ENCODE data around the gene TYMP. TPM values are rescaled to one million over a fixed set of nuclear protein-coding genes. Genes with fewer than 3 reads are reported as not detected.

The TYMP gene
- total and polyA plus RNA-seq, 10 of the 15 experiments (the other 5 are each of a cell fraction or from before 2014, with no cell fraction given): 0.42 to 57.8 (median 24.6) TPM

GRCh38 chr22:50542416-50542927, 12.7 kb upstream of the TYMP start (continued):
- TF ChIP-seq GATAD2B (conservative IDR thresholded peaks at IDR 0.05; ENCODE audit: low read depth): peak; percentile 69
- no peak for TF ChIP-seq NRF1 (conservative IDR thresholded peaks at IDR 0.05; ENCODE audit: low read depth, low read length)
- TF ChIP-seq MXI1 (IDR thresholded peaks at IDR 0.05; ENCODE audit: low read depth, low read length): no peak
- TF ChIP-seq ZNF274 (IDR thresholded peaks at IDR 0.05; ENCODE audit: insufficient read depth, insufficient read length): no peak
- peak; percentile 70 for TF ChIP-seq SMAD1 (IDR thresholded peaks at IDR 0.05; ENCODE audit: low read depth, partially characterized antibody)
- TF ChIP-seq SPI1 (IDR thresholded peaks at IDR 0.05; ENCODE audit: borderline replicate concordance, insufficient read depth, low read depth, low read length): peak; percentile 69; the same call in 1 of the 2 replicates
- TF ChIP-seq, protein P1, sequence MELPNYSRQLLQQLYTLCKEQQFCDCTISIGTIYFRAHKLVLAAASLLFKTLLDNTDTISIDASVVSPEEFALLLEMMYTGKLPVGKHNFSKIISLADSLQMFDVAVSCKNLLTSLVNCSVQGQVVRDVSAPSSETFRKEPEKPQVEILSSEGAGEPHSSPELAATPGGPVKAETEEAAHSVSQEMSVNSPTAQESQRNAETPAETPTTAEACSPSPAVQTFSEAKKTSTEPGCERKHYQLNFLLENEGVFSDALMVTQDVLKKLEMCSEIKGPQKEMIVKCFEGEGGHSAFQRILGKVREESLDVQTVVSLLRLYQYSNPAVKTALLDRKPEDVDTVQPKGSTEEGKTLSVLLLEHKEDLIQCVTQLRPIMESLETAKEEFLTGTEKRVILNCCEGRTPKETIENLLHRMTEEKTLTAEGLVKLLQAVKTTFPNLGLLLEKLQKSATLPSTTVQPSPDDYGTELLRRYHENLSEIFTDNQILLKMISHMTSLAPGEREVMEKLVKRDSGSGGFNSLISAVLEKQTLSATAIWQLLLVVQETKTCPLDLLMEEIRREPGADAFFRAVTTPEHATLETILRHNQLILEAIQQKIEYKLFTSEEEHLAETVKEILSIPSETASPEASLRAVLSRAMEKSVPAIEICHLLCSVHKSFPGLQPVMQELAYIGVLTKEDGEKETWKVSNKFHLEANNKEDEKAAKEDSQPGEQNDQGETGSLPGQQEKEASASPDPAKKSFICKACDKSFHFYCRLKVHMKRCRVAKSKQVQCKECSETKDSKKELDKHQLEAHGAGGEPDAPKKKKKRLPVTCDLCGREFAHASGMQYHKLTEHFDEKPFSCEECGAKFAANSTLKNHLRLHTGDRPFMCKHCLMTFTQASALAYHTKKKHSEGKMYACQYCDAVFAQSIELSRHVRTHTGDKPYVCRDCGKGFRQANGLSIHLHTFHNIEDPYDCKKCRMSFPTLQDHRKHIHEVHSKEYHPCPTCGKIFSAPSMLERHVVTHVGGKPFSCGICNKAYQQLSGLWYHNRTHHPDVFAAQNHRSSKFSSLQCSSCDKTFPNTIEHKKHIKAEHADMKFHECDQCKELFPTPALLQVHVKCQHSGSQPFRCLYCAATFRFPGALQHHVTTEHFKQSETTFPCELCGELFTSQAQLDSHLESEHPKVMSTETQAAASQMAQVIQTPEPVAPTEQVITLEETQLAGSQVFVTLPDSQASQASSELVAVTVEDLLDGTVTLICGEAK (IDR thresholded peaks at IDR 0.05; ENCODE audit: borderline replicate concordance): no peak
- no peak for TF ChIP-seq NR2C2 (IDR thresholded peaks at IDR 0.05; ENCODE audit: borderline replicate concordance, control insufficient read depth, insufficient read length, low read depth)
- 0 out of 2 replicates have a peak, but pooled peaks have one; percentile 59 for TF ChIP-seq JUND (IDR thresholded peaks at IDR 0.05; ENCODE audit: low read depth, low read length)
- TF ChIP-seq, protein P2, sequence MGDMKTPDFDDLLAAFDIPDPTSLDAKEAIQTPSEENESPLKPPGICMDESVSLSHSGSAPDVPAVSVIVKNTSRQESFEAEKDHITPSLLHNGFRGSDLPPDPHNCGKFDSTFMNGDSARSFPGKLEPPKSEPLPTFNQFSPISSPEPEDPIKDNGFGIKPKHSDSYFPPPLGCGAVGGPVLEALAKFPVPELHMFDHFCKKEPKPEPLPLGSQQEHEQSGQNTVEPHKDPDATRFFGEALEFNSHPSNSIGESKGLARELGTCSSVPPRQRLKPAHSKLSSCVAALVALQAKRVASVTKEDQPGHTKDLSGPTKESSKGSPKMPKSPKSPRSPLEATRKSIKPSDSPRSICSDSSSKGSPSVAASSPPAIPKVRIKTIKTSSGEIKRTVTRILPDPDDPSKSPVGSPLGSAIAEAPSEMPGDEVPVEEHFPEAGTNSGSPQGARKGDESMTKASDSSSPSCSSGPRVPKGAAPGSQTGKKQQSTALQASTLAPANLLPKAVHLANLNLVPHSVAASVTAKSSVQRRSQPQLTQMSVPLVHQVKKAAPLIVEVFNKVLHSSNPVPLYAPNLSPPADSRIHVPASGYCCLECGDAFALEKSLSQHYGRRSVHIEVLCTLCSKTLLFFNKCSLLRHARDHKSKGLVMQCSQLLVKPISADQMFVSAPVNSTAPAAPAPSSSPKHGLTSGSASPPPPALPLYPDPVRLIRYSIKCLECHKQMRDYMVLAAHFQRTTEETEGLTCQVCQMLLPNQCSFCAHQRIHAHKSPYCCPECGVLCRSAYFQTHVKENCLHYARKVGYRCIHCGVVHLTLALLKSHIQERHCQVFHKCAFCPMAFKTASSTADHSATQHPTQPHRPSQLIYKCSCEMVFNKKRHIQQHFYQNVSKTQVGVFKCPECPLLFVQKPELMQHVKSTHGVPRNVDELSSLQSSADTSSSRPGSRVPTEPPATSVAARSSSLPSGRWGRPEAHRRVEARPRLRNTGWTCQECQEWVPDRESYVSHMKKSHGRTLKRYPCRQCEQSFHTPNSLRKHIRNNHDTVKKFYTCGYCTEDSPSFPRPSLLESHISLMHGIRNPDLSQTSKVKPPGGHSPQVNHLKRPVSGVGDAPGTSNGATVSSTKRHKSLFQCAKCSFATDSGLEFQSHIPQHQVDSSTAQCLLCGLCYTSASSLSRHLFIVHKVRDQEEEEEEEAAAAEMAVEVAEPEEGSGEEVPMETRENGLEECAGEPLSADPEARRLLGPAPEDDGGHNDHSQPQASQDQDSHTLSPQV (IDR thresholded peaks at IDR 0.05): peak; percentile 95
- no peak for TF ChIP-seq SIX5 (IDR thresholded peaks at IDR 0.05; ENCODE audit: low read depth, low read length, severe bottlenecking)
- peak; percentile 90 for TF ChIP-seq JUNB (IDR thresholded peaks at IDR 0.05)
- TF ChIP-seq CBFB (IDR thresholded peaks at IDR 0.05; ENCODE audit: low read depth): no peak; the same call in 1 of the 2 replicates
- TF ChIP-seq SRF (IDR thresholded peaks at IDR 0.05; ENCODE audit: low read depth in 2 of 2, low read length in 2 of 2): no peak
- no peak for TF ChIP-seq CBX5 (IDR thresholded peaks at IDR 0.05; ENCODE audit: low read depth)
- TF ChIP-seq NBN (IDR thresholded peaks at IDR 0.05): peak; percentile 89
- no peak for TF ChIP-seq NFYA (IDR thresholded peaks at IDR 0.05; ENCODE audit: borderline replicate concordance, low read depth, low read length)
- TF ChIP-seq SP1 (IDR thresholded peaks at IDR 0.05; ENCODE audit: low read depth, low read length): peak; percentile 7
- peak; percentile 71 for TF ChIP-seq NFIC (IDR thresholded peaks at IDR 0.05; ENCODE audit: low read depth, low read length)
- peak; percentile 66 for TF ChIP-seq MLLT1 (IDR thresholded peaks at IDR 0.05)
- TF ChIP-seq TBL1XR1 (IDR thresholded peaks at IDR 0.05; ENCODE audit: low read depth, low read length): peak; percentile 60; the same call in 1 of the 2 replicates
- no peak for TF ChIP-seq ZSCAN29 (IDR thresholded peaks at IDR 0.05)
